Mesothelial cell of epicardium (in vitro differentiated cells): ENCODE results near the gene NELL1. TPM values are rescaled to one million over a fixed set of nuclear protein-coding genes. Genes with fewer than 3 reads are reported as not detected.

Experiments used
- DNase-seq, 2 experiments: peaks; one replicate each; pipeline ENCODE4 v3.0.0; 2021; ENCODE audit warnings: low spot score in 2 of 2; ENCODE audit not compliant: unreplicated experiment in 2 of 2
- H3K27ac Mint-ChIP-seq: 2 replicates; pipeline ENCODE4 v1.8.0; 2021; ENCODE audit warnings: mixed read lengths
- H3K27me3 Mint-ChIP-seq: 2 replicates; pipeline ENCODE4 v1.8.0; 2021; ENCODE audit warnings: low read depth, mixed read lengths
- H3K36me3 Mint-ChIP-seq: 2 replicates; pipeline ENCODE4 v1.8.0; 2021; ENCODE audit warnings: mixed read lengths
- H3K4me1 Mint-ChIP-seq: 2 replicates; pipeline ENCODE4 v1.8.0; 2021; ENCODE audit warnings: mixed read lengths
- H3K4me3 Mint-ChIP-seq: 2 replicates; pipeline ENCODE4 v1.8.0; 2021; ENCODE audit warnings: mild to moderate bottlenecking, moderate library complexity, mixed read lengths
- H3K9me3 Mint-ChIP-seq: 2 replicates; pipeline ENCODE4 v1.8.0; 2021; ENCODE audit warnings: mixed read lengths
- total RNA-seq: library from RNA; stranded (reverse); gene quantifications from 3 replicates; pipeline ENCODE4 v1.2.1, GENCODE V29; 2021
- TF ChIP-seq, protein P1 (sequence below): fragments of 200-600 bp; sonication (generic); IDR thresholded peaks from one replicate; pipeline ENCODE4 v1.5.0; 2021; ENCODE audit warnings: antibody characterized with exemption; ENCODE audit not compliant: unreplicated experiment

Gene NELL1
- total RNA-seq, 1 donor from 2014 or later, result 1.7 TPM

- DNase-seq, result no peak
- Mint-ChIP-seq H3K4me3 (no peak overlapping the region), H3K27me3 (no peaks in the 10 kb centered on the region), H3K9me3 (peaks cover 19% of the 10 kb centered on the region), H3K27ac (no peak overlapping the region), H3K4me1 (no peaks in the 10 kb centered on the region), H3K36me3 (no peaks in the 10 kb centered on the region)
- TF ChIP-seq, protein P1, sequence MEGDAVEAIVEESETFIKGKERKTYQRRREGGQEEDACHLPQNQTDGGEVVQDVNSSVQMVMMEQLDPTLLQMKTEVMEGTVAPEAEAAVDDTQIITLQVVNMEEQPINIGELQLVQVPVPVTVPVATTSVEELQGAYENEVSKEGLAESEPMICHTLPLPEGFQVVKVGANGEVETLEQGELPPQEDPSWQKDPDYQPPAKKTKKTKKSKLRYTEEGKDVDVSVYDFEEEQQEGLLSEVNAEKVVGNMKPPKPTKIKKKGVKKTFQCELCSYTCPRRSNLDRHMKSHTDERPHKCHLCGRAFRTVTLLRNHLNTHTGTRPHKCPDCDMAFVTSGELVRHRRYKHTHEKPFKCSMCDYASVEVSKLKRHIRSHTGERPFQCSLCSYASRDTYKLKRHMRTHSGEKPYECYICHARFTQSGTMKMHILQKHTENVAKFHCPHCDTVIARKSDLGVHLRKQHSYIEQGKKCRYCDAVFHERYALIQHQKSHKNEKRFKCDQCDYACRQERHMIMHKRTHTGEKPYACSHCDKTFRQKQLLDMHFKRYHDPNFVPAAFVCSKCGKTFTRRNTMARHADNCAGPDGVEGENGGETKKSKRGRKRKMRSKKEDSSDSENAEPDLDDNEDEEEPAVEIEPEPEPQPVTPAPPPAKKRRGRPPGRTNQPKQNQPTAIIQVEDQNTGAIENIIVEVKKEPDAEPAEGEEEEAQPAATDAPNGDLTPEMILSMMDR, result no peak
These were observed 823.5 kb downstream of the NELL1 start for GRCh38 chr11:21492931-21493330.

DNA sequence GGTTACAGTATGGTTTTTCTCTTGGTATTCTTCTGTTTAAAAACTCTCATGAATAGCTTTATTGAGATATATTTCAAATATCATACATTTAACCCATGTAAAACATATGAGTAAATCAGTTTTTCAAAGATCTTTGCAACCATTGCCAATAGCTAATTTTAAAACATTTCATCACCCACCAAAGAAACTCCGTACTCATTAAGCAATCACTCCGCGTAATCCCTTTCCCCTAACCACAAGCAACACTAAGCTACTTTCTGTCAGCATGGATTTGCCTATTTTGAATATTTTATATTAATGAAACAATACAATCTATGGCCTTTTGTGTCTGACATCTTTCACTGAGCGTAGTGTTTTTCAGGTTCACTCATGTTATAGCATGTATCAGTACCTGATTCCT is 825.6 kb downstream of the NELL1 start:
- no peaks in the 10 kb centered on the region for H3K27me3 Mint-ChIP-seq
- no peak overlapping the region for H3K4me3 Mint-ChIP-seq
- no peaks in the 10 kb centered on the region for H3K4me1 Mint-ChIP-seq
- TF ChIP-seq, protein P1, result no peak
- DNase-seq, result no peak
- H3K27ac Mint-ChIP-seq, result no peak overlapping the region
- H3K36me3 Mint-ChIP-seq, result no peaks in the 10 kb centered on the region
- H3K9me3 Mint-ChIP-seq, result peaks cover 13% of the 10 kb centered on the region

- Mint-ChIP-seq H3K27ac (no peak overlapping the region), H3K9me3 (peaks cover 4% of the 10 kb centered on the region), H3K27me3 (no peaks in the 10 kb centered on the region), H3K4me1 (no peaks in the 10 kb centered on the region), H3K4me3 (no peak overlapping the region), H3K36me3 (no peaks in the 10 kb centered on the region)
- DNase-seq, result no peak
- TF ChIP-seq, protein P1, result no peak
These were observed 826.5 kb downstream of the NELL1 start for GRCh38 chr11:21495879-21496278.

DNA sequence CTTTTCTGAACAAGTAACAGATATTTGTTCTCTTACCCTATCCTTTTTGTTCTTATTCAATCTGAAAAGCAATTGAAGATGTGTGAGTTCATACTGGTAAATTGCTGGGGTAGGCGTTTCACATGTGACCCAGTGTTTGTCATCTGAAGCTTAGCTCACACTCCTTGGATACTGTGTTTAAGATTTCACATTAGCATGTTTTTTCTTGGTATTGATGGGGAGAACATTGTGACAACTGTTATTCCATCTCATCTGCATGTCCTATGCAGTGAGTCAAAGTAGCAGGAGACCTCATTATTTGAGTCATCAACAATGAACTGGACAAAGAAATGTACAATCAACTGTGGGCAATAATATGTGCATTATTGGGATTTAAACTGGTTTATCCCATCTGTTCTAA is 831.9 kb downstream of the NELL1 start:
- no peak overlapping the region for H3K4me3 Mint-ChIP-seq
- no peaks in the 10 kb centered on the region for H3K4me1 Mint-ChIP-seq
- TF ChIP-seq, protein P1, result no peak
- H3K27me3 Mint-ChIP-seq, result peaks cover 17% of the 10 kb centered on the region
- DNase-seq, result no peak
- no peaks in the 10 kb centered on the region for H3K36me3 Mint-ChIP-seq
- no peaks in the 10 kb centered on the region for H3K9me3 Mint-ChIP-seq
- H3K27ac Mint-ChIP-seq, result no peak overlapping the region

DNA sequence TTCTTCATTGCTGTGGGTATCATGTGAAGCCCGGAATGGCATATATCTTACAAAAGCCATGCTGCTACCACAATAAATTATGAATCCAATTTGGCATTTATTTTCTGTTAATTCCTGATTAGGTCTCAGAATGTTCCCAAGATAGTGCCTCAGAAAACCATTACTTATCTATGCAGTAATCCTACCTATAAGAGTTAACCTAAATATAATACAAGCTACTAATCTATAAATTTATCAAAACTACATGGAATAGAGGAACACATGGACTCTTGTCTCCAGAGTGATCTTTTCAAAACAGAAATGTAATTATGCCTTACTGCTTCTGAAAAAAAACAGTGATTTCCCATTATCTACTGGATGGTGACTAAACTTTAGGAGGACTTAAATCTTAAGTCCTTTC is 835.7 kb downstream of the NELL1 start:
- Mint-ChIP-seq H3K9me3 (no peaks in the 10 kb centered on the region), H3K36me3 (no peaks in the 10 kb centered on the region), H3K4me3 (no peak overlapping the region), H3K27me3 (peaks cover 17% of the 10 kb centered on the region), H3K27ac (no peak overlapping the region), H3K4me1 (no peaks in the 10 kb centered on the region)
- no peak for DNase-seq
- TF ChIP-seq, protein P1, result no peak

DNA sequence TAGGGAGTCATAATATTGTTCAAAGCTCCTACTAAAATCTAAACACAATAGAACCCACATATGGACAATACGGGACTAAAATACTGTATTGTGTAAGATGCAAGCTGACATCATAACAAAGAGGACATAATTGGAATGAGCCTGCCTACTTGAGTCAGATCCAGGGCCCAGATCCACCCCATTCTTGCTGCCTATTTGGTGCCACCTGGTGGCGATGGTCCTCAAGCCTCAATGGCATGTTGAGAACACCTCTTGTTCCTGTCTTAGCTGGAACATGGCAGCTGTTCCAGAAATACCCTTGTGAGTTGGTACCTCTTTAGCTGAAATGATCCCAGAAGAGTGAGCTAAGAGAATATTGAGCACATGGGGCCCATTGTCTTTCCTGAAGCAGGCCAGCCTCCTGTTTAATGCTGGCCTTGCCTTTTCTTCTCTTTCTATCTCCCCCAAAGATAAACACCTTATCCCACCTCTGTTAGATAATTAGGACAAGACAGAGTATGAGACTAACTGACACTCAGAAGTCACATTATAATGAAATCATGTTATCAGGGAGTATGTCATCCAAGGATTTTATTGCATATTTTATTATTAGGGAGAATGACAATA is 842.6 kb downstream of the NELL1 start:
- TF ChIP-seq, protein P1, result peak; percentile 60
- Mint-ChIP-seq H3K27ac (no peak overlapping the region), H3K4me3 (no peak overlapping the region), H3K36me3 (no peaks in the 10 kb centered on the region), H3K4me1 (no peaks in the 10 kb centered on the region), H3K9me3 (no peaks in the 10 kb centered on the region), H3K27me3 (peaks cover 16% of the 10 kb centered on the region)
- peak; percentile 63 to 80 for DNase-seq
